H9 (cell line): ENCODE measurements around the gene PIGS. TPM values are rescaled to one million over a fixed set of nuclear protein-coding genes. Genes with fewer than 3 reads are reported as not detected.

Experiments
- DNase-seq: peaks from one replicate; pipeline ENCODE4 v3.0.0-alpha.2; 2017
- H2AFZ ChIP-seq: one replicate; pipeline ENCODE4 v1.6.1; 2013; ENCODE audit warnings: mild to moderate bottlenecking, low read length, control low read depth, moderate library complexity
- H2AK5ac ChIP-seq: 2 replicates; pipeline ENCODE4 v1.6.1; 2013; ENCODE audit warnings: low read length, control low read depth, mixed read lengths; ENCODE audit not compliant: insufficient read length
- H2BK120ac ChIP-seq: one replicate; pipeline ENCODE4 v1.6.1; 2013; ENCODE audit warnings: low read depth, mild to moderate bottlenecking, low read length, control low read depth, inconsistent platforms; ENCODE audit not compliant: poor library complexity, severe bottlenecking
- H2BK12ac ChIP-seq: 2 replicates; pipeline ENCODE4 v1.6.1; 2013; ENCODE audit warnings: low read length, control low read depth, mixed read lengths, low read depth; ENCODE audit not compliant: insufficient read length
- H2BK15ac ChIP-seq: 2 replicates; pipeline ENCODE4 v1.6.1; 2013; ENCODE audit warnings: low read depth, low read length, control low read depth
- H2BK20ac ChIP-seq: one replicate; pipeline ENCODE4 v1.6.1; 2013; ENCODE audit warnings: low read depth, mild to moderate bottlenecking, low read length, control low read depth, inconsistent platforms; ENCODE audit not compliant: poor library complexity, severe bottlenecking
- H2BK5ac ChIP-seq: 2 replicates; pipeline ENCODE4 v1.6.1; 2013; ENCODE audit warnings: low read length, control low read depth, mixed read lengths; ENCODE audit not compliant: insufficient read length
- H3K14ac ChIP-seq: 2 replicates; pipeline ENCODE4 v1.6.1; 2013; ENCODE audit warnings: low read length, control low read depth; ENCODE audit not compliant: insufficient read depth
- H3K18ac ChIP-seq: 2 replicates; pipeline ENCODE4 v1.6.1; 2013; ENCODE audit warnings: low read depth, mild to moderate bottlenecking, mixed read lengths, low read length, control low read depth; ENCODE audit not compliant: insufficient read length
- H3K23ac ChIP-seq: 2 replicates; pipeline ENCODE4 v1.6.1; 2013; ENCODE audit warnings: low read length, control low read depth, mixed read lengths, low read depth; ENCODE audit not compliant: insufficient read length
- H3K23me2 ChIP-seq: 2 replicates; pipeline ENCODE4 v1.6.1; 2013; ENCODE audit warnings: low read depth, mild to moderate bottlenecking, mixed read lengths, low read length, control low read depth; ENCODE audit not compliant: insufficient read length, poor library complexity, severe bottlenecking
- H3K27ac ChIP-seq: 2 replicates; pipeline ENCODE4 v1.5.1; 2013; ENCODE audit warnings: low read length, control low read depth, mixed read lengths, low read depth; ENCODE audit not compliant: insufficient read length
- H3K27me3 ChIP-seq: 2 replicates; pipeline ENCODE4 v1.6.1; 2013; ENCODE audit warnings: low read length, control low read depth, inconsistent platforms; ENCODE audit not compliant: insufficient read depth
- H3K4ac ChIP-seq: 2 replicates; pipeline ENCODE4 v1.6.1; 2013; ENCODE audit warnings: low read depth, mild to moderate bottlenecking, control low read depth, inconsistent platforms, low read length, moderate library complexity
- H3K4me1 ChIP-seq: 2 replicates; pipeline ENCODE4 v1.6.1; 2013; ENCODE audit warnings: low read length, control low read depth, inconsistent platforms; ENCODE audit not compliant: insufficient read depth
- H3K4me2 ChIP-seq: 2 replicates; pipeline ENCODE4 v1.6.1; 2013; ENCODE audit warnings: low read length, control low read depth, mixed read lengths; ENCODE audit not compliant: insufficient read length, insufficient read depth
- H3K56ac ChIP-seq: 2 replicates; pipeline ENCODE4 v1.6.1; 2013; ENCODE audit warnings: low read depth, mild to moderate bottlenecking, mixed read lengths, low read length, control low read depth; ENCODE audit not compliant: insufficient read length
- H3K79me1 ChIP-seq: 2 replicates; pipeline ENCODE4 v1.6.1; 2013; ENCODE audit warnings: low read depth, mild to moderate bottlenecking, moderate library complexity, low read length, control low read depth, inconsistent platforms; ENCODE audit not compliant: insufficient read depth, poor library complexity, severe bottlenecking
- H3K79me2 ChIP-seq: 2 replicates; pipeline ENCODE4 v1.6.1; 2013; ENCODE audit warnings: low read length, control low read depth, inconsistent platforms; ENCODE audit not compliant: insufficient read depth
- H3K9ac ChIP-seq: 2 replicates; pipeline ENCODE4 v1.6.1; 2013; ENCODE audit warnings: low read length, control low read depth, mixed read lengths; ENCODE audit not compliant: insufficient read length; ENCODE audit errors: extremely low read depth
- H3K9me3 ChIP-seq: one replicate; pipeline ENCODE4 v1.6.1; 2013; ENCODE audit warnings: low read depth, low read length, inconsistent platforms; ENCODE audit not compliant: control insufficient read depth
- H3T11ph ChIP-seq: one replicate; pipeline ENCODE4 v1.6.1; 2013; ENCODE audit warnings: mild to moderate bottlenecking, low read length, control low read depth, inconsistent platforms
- H4K20me1 ChIP-seq: one replicate; pipeline ENCODE4 v1.6.1; 2013; ENCODE audit not compliant: control insufficient read depth, insufficient read length, insufficient read depth
- H4K5ac ChIP-seq: 2 replicates; pipeline ENCODE4 v1.6.1; 2013; ENCODE audit warnings: low read depth, mild to moderate bottlenecking, mixed read lengths, low read length, control low read depth; ENCODE audit not compliant: insufficient read length
- H4K8ac ChIP-seq: replicated peaks from 2 replicates; pipeline ENCODE4 v1.6.1; 2013; ENCODE audit warnings: low read length, control low read depth, mixed read lengths, low read depth; ENCODE audit not compliant: insufficient read length
- H4K91ac ChIP-seq: 2 replicates; pipeline ENCODE4 v1.6.1; 2013; ENCODE audit warnings: low read depth, mild to moderate bottlenecking, moderate library complexity, mixed read lengths, low read length, control low read depth; ENCODE audit not compliant: insufficient read length
- H3K27ac Mint-ChIP-seq, 3 experiments: 2 replicates in 2 of 3; 3 replicates in 1 of 3; pipeline ENCODE4 v1.8.0; 2020 to 2021; ENCODE audit warnings: mixed read lengths in 3 of 3, mild to moderate bottlenecking in 1 of 3, moderate library complexity in 1 of 3
- H3K27me3 Mint-ChIP-seq: 2 replicates; pipeline ENCODE4 v1.8.0; 2021; ENCODE audit warnings: low read depth, mild to moderate bottlenecking, moderate library complexity, mixed read lengths
- H3K36me3 Mint-ChIP-seq, 3 experiments: 2 replicates in 2 of 3; 3 replicates in 1 of 3; pipeline ENCODE4 v1.8.0; 2020 to 2021; ENCODE audit warnings: low read depth in 3 of 3, mixed read lengths in 3 of 3; ENCODE audit not compliant: insufficient read depth in 1 of 3
- H3K4me1 Mint-ChIP-seq, 2 experiments: 2 replicates each; pipeline ENCODE4 v1.8.0; 2020; ENCODE audit warnings: mixed read lengths in 2 of 2
- H3K4me3 Mint-ChIP-seq, 2 experiments: 2 replicates in 1 of 2; 3 replicates in 1 of 2; pipeline ENCODE4 v1.8.0; 2020 to 2021; ENCODE audit warnings: mild to moderate bottlenecking in 2 of 2, mixed read lengths in 2 of 2, moderate library complexity in 1 of 2
- H3K9me3 Mint-ChIP-seq, 2 experiments: 2 replicates in 1 of 2; 3 replicates in 1 of 2; pipeline ENCODE4 v1.8.0; 2020; ENCODE audit warnings: mild to moderate bottlenecking in 2 of 2, mixed read lengths in 2 of 2, moderate library complexity in 1 of 2
- CTCF ChIP-seq: fragments of 200-600 bp; sonication (generic); conservative IDR thresholded peaks from 3 replicates; pipeline ENCODE4 v1.8.0; 2021; ENCODE audit warnings: antibody characterized with exemption, mild to moderate bottlenecking
- WGBS: extraction: QIAGEN DNeasy Blood & Tissue Kit; methylation state at CpG from one replicate; pipeline ENCODE4 v1.1.7; 2013; ENCODE audit warnings: missing lambda C conversion rate, low lambda C conversion rate, mixed read lengths; ENCODE audit not compliant: insufficient read length; ENCODE audit errors: extremely low coverage; 5-methylcytosine and 5-hydroxymethylcytosine counted together
- total RNA-seq: library from RNA; stranded (reverse); gene quantifications from 2 replicates; pipeline ENCODE4 v1.2.1, GENCODE V29; 2021

PIGS gene
- total RNA-seq, 1 experiment from 2014 or later: 45.8 TPM

GRCh38 chr17:28612936-28613872, 41.9 kb upstream of the PIGS start:
- no peak overlapping the region for H2BK20ac ChIP-seq
- no CpG with 5 or more reads among the region's 6 CpGs for WGBS
- no peak overlapping the region for H3K14ac ChIP-seq
- no peak overlapping the region for H2BK5ac ChIP-seq
- H3K4me3 Mint-ChIP-seq: no peak overlapping the region
- H4K5ac ChIP-seq: no peak overlapping the region
- no peak overlapping the region for H2BK12ac ChIP-seq
- peaks cover 30 to 93% (median 81%) of the 10 kb centered on the region in 3 experiments; a peak in 6 of 7 replicates for H3K36me3 Mint-ChIP-seq
- no peak overlapping the region for H4K8ac ChIP-seq
- H4K20me1 ChIP-seq: no peaks in the 10 kb centered on the region
- no peaks in the 10 kb centered on the region for H3K23me2 ChIP-seq
- no peaks in the 10 kb centered on the region for H3K4me1 ChIP-seq
- no peaks in the 10 kb centered on the region for H3K9me3 Mint-ChIP-seq
- no peak overlapping the region for H2BK120ac ChIP-seq
- no peaks in the 10 kb centered on the region for H3K27me3 ChIP-seq
- H3K4me1 Mint-ChIP-seq: no peaks in the 10 kb centered on the region
- H3K79me2 ChIP-seq: no peaks in the 10 kb centered on the region
- no peaks in the 10 kb centered on the region for H3K9me3 ChIP-seq
- H3K9ac ChIP-seq: no peak overlapping the region
- no peak overlapping the region for H3K56ac ChIP-seq
- H3K27me3 Mint-ChIP-seq: no peaks in the 10 kb centered on the region
- no peak overlapping the region for H3K18ac ChIP-seq
- no peak overlapping the region for H2AK5ac ChIP-seq
- no peak overlapping the region for H2BK15ac ChIP-seq
- H2AFZ ChIP-seq: no peak overlapping the region
- DNase-seq: peak; percentile 71
- H3K79me1 ChIP-seq: no peaks in the 10 kb centered on the region
- H4K91ac ChIP-seq: no peak overlapping the region
- H3T11ph ChIP-seq: no peak overlapping the region
- no peak overlapping the region for H3K27ac ChIP-seq
- H3K27ac Mint-ChIP-seq: peak overlapping the region in 2 of 3 experiments; percentile 30 to 64; a peak in 2 of 7 replicates
- TF ChIP-seq CTCF: peak; percentile 76
- no peak overlapping the region for H3K4me2 ChIP-seq
- no peak overlapping the region for H3K23ac ChIP-seq
- no peak overlapping the region for H3K4ac ChIP-seq
